ENCODE results near the gene UNC13A. TPM values are rescaled to one million over a fixed set of nuclear protein-coding genes. Genes with fewer than 3 reads are reported as not detected.

UNC13A gene
- total RNA-seq, 1 experiment from 2014 or later: 0.18 TPM

- Histone ChIP-seq H3K9me3 (no peaks in the 10 kb centered on the region), H3K4me1 (no peaks in the 10 kb centered on the region), H3K27me3 (replicated peaks; ENCODE audit: control insufficient read depth, insufficient read depth, low read length) (no peaks in the 10 kb centered on the region), H3K4me3 (ENCODE audit: low read depth, low read length) (no peak overlapping the region), H3K36me3 (ENCODE audit: control insufficient read depth, insufficient read depth, low read length) (no peaks in the 10 kb centered on the region)
- Mint-ChIP-seq H3K4me3 (ENCODE audit: unreplicated experiment) (no peak overlapping the region), H3K4me1 (ENCODE audit: low read depth, unreplicated experiment) (peaks cover 6% of the 10 kb centered on the region), H3K27ac (ENCODE audit: unreplicated experiment) (no peak overlapping the region), H3K27me3 (ENCODE audit: insufficient read depth, unreplicated experiment) (no peaks in the 10 kb centered on the region), H3K36me3 (ENCODE audit: insufficient read depth, unreplicated experiment) (peaks cover 18% of the 10 kb centered on the region), H3K9me3 (ENCODE audit: unreplicated experiment) (no peaks in the 10 kb centered on the region)
- DNase-seq: no peak
- intact Hi-C loops (cut with micrococcal nuclease; ENCODE audit: unreplicated experiment): loop anchor here (10.0 kb wide), 1 partner anchor 152 kb away; the partner anchor contains the start of gene FCHO1
- CTCF ChIA-PET: no interaction called here
- POLR2A ChIA-PET: no interaction called here
- BruUV-seq (replicated peaks): no TSS peak
- TF ChIP-seq, protein P1, sequence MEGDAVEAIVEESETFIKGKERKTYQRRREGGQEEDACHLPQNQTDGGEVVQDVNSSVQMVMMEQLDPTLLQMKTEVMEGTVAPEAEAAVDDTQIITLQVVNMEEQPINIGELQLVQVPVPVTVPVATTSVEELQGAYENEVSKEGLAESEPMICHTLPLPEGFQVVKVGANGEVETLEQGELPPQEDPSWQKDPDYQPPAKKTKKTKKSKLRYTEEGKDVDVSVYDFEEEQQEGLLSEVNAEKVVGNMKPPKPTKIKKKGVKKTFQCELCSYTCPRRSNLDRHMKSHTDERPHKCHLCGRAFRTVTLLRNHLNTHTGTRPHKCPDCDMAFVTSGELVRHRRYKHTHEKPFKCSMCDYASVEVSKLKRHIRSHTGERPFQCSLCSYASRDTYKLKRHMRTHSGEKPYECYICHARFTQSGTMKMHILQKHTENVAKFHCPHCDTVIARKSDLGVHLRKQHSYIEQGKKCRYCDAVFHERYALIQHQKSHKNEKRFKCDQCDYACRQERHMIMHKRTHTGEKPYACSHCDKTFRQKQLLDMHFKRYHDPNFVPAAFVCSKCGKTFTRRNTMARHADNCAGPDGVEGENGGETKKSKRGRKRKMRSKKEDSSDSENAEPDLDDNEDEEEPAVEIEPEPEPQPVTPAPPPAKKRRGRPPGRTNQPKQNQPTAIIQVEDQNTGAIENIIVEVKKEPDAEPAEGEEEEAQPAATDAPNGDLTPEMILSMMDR (IDR thresholded peaks at IDR 0.05; ENCODE audit: insufficient read depth in 1 of 2, low read depth in 1 of 2, low read length in 1 of 2, severe bottlenecking in 1 of 2, unreplicated experiment in 1 of 2): no peak
Measured at GRCh38 chr19:17602872-17603510, 85.2 kb downstream of the UNC13A start.

DNA sequence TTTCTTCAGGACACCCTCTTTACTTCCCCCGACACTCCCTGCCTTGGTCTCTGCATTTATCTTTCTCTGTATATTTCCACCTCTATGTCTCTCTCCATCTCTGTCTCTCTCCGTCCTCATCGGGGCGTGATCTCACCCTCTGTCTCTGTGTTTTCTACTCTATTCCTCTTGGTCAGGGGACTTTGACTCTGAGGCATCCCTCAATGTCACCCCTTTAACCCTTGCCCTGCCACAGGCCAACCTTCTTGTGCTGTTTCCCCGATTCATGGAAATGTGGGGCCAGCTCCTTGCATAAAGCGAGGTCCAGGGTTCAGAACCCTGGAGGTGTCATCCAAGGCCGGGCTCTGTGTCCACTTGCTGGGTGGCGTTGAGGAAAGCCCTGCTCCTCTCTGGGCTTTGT lies 85.9 kb downstream of the UNC13A start:
- Mint-ChIP-seq H3K9me3 (ENCODE audit: unreplicated experiment) (no peaks in the 10 kb centered on the region), H3K27me3 (ENCODE audit: insufficient read depth, unreplicated experiment) (no peaks in the 10 kb centered on the region), H3K36me3 (ENCODE audit: insufficient read depth, unreplicated experiment) (peaks cover 18% of the 10 kb centered on the region), H3K4me3 (ENCODE audit: unreplicated experiment) (no peak overlapping the region), H3K4me1 (ENCODE audit: low read depth, unreplicated experiment) (peaks cover 6% of the 10 kb centered on the region), H3K27ac (ENCODE audit: unreplicated experiment) (no peak overlapping the region)
- H3K4me3 ChIP-seq (ENCODE audit: low read depth, low read length): no peak overlapping the region
- no peaks in the 10 kb centered on the region for H3K27me3 ChIP-seq (replicated peaks; ENCODE audit: control insufficient read depth, insufficient read depth, low read length)
- no peaks in the 10 kb centered on the region for H3K4me1 ChIP-seq
- CTCF ChIA-PET: no interaction called here
- TF ChIP-seq, protein P1 (IDR thresholded peaks at IDR 0.05; ENCODE audit: insufficient read depth in 1 of 2, low read depth in 1 of 2, low read length in 1 of 2, severe bottlenecking in 1 of 2, unreplicated experiment in 1 of 2): no peak
- H3K9me3 ChIP-seq: no peaks in the 10 kb centered on the region
- no TSS peak for BruUV-seq (replicated peaks)
- intact Hi-C loops (cut with micrococcal nuclease; ENCODE audit: unreplicated experiment): loop anchor here (10.0 kb wide), 1 partner anchor 153 kb away; the partner anchor contains the start of gene FCHO1
- POLR2A ChIA-PET: no interaction called here
- H3K36me3 ChIP-seq (ENCODE audit: control insufficient read depth, insufficient read depth, low read length): no peaks in the 10 kb centered on the region
- no peak for DNase-seq

DNA sequence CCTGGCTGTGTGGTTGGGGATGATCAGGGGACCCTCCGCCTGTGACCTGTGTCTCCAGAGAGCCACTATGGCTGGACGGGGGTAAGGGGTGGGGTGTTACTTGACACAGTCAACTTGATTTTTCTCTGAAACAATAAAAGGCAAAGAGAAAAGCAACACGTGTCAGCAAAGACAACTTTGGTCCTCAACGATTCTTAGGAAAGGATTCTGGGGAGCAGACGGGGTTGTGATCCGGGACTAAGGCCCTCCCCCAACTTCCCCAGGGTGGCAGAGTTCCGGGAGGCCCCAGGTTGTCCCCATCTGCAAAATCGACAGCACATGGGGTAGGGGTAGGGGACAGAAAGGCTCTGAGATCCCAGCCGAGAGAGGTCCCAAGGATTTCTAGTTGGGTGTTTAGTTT lies 86.5 kb downstream of the UNC13A start:
- TF ChIP-seq, protein P1 (IDR thresholded peaks at IDR 0.05; ENCODE audit: insufficient read depth in 1 of 2, low read depth in 1 of 2, low read length in 1 of 2, severe bottlenecking in 1 of 2, unreplicated experiment in 1 of 2): no peak
- Mint-ChIP-seq H3K4me3 (ENCODE audit: unreplicated experiment) (no peak overlapping the region), H3K27ac (ENCODE audit: unreplicated experiment) (no peak overlapping the region), H3K4me1 (ENCODE audit: low read depth, unreplicated experiment) (peaks cover 2% of the 10 kb centered on the region), H3K27me3 (ENCODE audit: insufficient read depth, unreplicated experiment) (no peaks in the 10 kb centered on the region), H3K36me3 (ENCODE audit: insufficient read depth, unreplicated experiment) (peaks cover 15% of the 10 kb centered on the region), H3K9me3 (ENCODE audit: unreplicated experiment) (no peaks in the 10 kb centered on the region)
- H3K27me3 ChIP-seq (replicated peaks; ENCODE audit: control insufficient read depth, insufficient read depth, low read length): no peaks in the 10 kb centered on the region
- POLR2A ChIA-PET: no interaction called here
- H3K4me1 ChIP-seq: no peaks in the 10 kb centered on the region
- DNase-seq: no peak
- CTCF ChIA-PET: no interaction called here
- BruUV-seq (replicated peaks): no TSS peak
- no peak overlapping the region for H3K4me3 ChIP-seq (ENCODE audit: low read depth, low read length)
- no peaks in the 10 kb centered on the region for H3K36me3 ChIP-seq (ENCODE audit: control insufficient read depth, insufficient read depth, low read length)
- intact Hi-C loops (cut with micrococcal nuclease; ENCODE audit: unreplicated experiment): loop anchor here (10.0 kb wide), 1 partner anchor 153 kb away; the partner anchor contains the start of gene FCHO1
- no peaks in the 10 kb centered on the region for H3K9me3 ChIP-seq
